ENCODE data around the gene IST1.
A peak's percentile ranks its signal among the peaks of the same experiment; 100 is the strongest.
"Not testable (repeated sequence)": the region's sequence is repeated elsewhere in the genome, so short reads cannot be mapped to it uniquely, and the experiment has no call there.

IST1 gene

DNA sequence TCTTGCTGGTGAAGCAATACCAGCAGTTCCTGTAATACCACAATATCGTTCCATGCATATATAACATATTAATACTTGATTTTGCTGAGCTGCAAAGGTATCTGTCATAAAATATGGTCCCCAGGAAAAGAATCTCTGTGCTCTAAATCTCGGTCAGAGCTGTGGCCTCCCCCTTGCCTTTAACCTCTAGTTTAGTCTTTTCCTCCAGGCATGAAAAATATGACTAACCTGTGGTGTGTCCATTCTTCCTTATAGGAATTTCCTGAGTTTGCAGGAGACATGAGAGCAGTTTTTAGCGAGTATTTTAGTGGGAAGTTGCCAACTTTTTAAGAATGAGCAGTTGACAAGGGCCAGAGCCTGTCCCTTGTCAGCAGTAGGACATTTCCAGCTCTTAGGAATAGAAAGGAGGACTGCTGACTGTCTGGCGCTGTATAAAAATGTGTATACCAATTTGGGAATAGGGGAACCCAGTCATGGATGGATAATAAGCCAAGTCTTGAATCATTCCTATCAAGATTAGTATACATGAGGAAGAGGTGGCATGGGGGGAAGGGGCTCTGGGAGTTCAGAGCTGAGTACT is 40.9 kb upstream of the IST1 start:
- Histone ChIP-seq H3K4me3 (ENCODE audit: low read length in 2 of 2) (no peak overlapping the region), H3K36me3 (ENCODE audit: control insufficient read depth in 2 of 2, insufficient read depth in 2 of 2, low read length in 2 of 2) (peaks cover 45 to 53% of the 10 kb centered on the region in 2 donors), H3K27ac (ENCODE audit: low read depth in 2 of 2, low read length in 2 of 2) (peak overlapping the region in 1 of 2 donors; percentile 38), H3K4me1 (ENCODE audit: control insufficient read depth in 2 of 2, insufficient read depth in 2 of 2, low read length in 2 of 2) (peaks cover 0 to 3% of the 10 kb centered on the region in 2 donors), H3K9ac (ENCODE audit: low read depth in 1 of 2, low read length in 2 of 2) (no peak overlapping the region), H3K27me3 (ENCODE audit: control insufficient read depth in 2 of 2, insufficient read depth in 2 of 2, low read length in 2 of 2) (no peaks in the 10 kb centered on the region), H3K9me3 (ENCODE audit: control insufficient read depth in 2 of 2, low read length in 2 of 2) (no peaks in the 10 kb centered on the region)

DNA sequence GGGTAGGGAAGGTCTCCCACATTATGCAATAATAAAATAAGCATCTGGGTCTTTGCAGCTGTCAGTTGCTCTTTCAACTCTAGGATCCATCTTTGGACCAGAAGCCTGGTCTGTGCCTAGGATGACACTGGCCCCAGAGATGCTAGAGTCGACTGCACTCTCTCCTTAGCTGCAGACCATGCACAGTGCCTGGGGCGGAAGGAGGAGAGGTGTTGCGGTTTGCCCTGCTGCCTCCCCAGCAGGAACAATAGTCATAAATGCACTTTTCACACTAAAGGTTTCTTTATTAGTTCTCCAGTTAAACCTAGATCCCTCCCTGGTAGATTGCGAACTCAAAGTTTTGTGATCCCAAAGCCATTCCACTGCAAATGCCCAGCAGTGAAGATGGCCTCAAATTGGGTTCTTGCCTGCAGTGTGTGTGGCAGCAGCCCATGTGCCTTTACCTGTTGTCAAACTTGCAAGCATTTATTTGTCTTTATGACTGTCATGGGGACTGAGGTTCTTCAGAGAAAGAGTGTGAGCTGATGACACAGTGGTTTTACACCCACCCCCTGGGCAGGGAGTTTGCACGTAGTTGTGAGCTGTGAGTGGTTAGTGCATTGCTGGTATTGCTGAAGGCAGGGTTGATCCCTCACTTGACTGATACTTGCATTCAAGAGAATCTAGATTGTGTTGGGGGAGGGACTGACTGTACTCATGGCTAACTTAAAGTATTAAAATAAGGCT is 39.2 kb upstream of the IST1 start:
- peaks cover 33 to 51% of the 10 kb centered on the region in 2 donors for H3K36me3 ChIP-seq (ENCODE audit: control insufficient read depth in 2 of 2, insufficient read depth in 2 of 2, low read length in 2 of 2)
- H3K4me3 ChIP-seq (ENCODE audit: low read length in 2 of 2) = no peak overlapping the region
- H3K9ac ChIP-seq (ENCODE audit: low read depth in 1 of 2, low read length in 2 of 2) = no peak overlapping the region
- no peaks in the 10 kb centered on the region for H3K27me3 ChIP-seq (ENCODE audit: control insufficient read depth in 2 of 2, insufficient read depth in 2 of 2, low read length in 2 of 2)
- H3K4me1 ChIP-seq (ENCODE audit: control insufficient read depth in 2 of 2, insufficient read depth in 2 of 2, low read length in 2 of 2) = peaks cover 0 to 3% of the 10 kb centered on the region in 2 donors
- no peaks in the 10 kb centered on the region for H3K9me3 ChIP-seq (ENCODE audit: control insufficient read depth in 2 of 2, low read length in 2 of 2)
- no peak overlapping the region for H3K27ac ChIP-seq (ENCODE audit: low read depth in 2 of 2, low read length in 2 of 2)

DNA sequence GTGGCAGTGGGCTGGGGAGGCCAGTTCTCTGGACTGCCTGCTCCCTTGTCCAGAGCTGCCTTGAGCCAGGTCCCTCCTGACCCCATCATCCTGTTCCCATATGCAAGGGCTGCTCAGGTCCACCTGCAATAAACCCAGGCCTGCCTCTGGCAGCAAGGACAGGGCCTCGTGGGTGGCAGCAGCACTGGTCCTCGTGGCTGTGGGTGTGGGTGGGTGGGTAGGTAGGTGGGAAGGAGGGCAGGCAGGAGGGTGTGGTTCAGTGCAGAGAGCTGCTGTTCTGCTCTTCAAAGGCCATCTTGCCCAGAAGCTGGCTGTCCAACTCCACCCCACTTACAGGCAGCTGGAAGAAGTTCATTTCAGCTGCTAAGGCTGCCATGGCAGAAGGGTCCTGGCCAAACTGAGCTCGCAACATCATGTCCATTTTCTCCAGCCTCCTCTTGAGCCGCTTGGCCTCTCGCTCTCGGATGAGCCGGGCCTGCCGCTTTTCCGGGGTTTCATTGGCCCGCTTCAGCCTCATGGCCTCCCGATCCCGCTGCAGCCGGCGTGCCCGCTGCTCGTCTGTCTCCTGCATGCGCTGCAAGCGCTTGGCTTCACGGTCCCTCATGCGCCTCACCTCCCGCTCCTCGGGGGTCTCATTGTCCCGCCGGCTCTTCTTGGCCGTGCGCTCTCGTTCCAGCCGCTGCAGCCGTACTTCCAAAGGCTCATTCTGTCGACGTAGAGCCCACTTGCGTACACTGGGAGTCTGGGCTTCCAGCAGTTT is 35.4 kb upstream of the IST1 start:
- H3K4me1 ChIP-seq (ENCODE audit: control insufficient read depth in 2 of 2, insufficient read depth in 2 of 2, low read length in 2 of 2) = no peaks in the 10 kb centered on the region
- no peak overlapping the region for H3K9ac ChIP-seq (ENCODE audit: low read depth in 1 of 2, low read length in 2 of 2)
- H3K27me3 ChIP-seq (ENCODE audit: control insufficient read depth in 2 of 2, insufficient read depth in 2 of 2, low read length in 2 of 2) = no peaks in the 10 kb centered on the region
- no peak overlapping the region for H3K4me3 ChIP-seq (ENCODE audit: low read length in 2 of 2)
- peaks cover 29 to 48% of the 10 kb centered on the region in 2 donors for H3K36me3 ChIP-seq (ENCODE audit: control insufficient read depth in 2 of 2, insufficient read depth in 2 of 2, low read length in 2 of 2)
- no peak overlapping the region for H3K27ac ChIP-seq (ENCODE audit: low read depth in 2 of 2, low read length in 2 of 2)
- no peaks in the 10 kb centered on the region for H3K9me3 ChIP-seq (ENCODE audit: control insufficient read depth in 2 of 2, low read length in 2 of 2)

DNA sequence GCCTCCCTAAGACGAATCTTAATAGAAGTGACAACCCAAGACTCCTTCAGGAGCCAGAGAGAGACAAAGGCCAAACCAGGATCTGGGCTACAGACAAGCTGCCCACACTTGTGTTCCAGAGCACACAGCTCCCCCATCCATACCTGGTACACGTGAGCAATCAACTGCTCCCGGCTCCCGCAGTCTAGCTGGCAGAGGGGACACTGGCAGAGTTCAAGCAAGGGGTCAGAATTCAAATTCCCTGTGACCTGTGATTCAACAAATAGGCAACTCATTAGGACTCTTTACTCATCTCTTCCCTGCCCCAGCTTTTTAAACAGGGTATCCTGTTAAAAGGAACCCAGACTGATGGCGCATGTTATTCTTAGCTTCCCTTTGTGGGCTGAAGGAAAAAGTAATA is 31.3 kb upstream of the IST1 start:
- peaks cover 27 to 46% of the 10 kb centered on the region in 2 donors for H3K36me3 ChIP-seq (ENCODE audit: control insufficient read depth in 2 of 2, insufficient read depth in 2 of 2, low read length in 2 of 2)
- H3K27me3 ChIP-seq (ENCODE audit: control insufficient read depth in 2 of 2, insufficient read depth in 2 of 2, low read length in 2 of 2) = no peaks in the 10 kb centered on the region
- no peak overlapping the region for H3K27ac ChIP-seq (ENCODE audit: low read depth in 2 of 2, low read length in 2 of 2)
- no peaks in the 10 kb centered on the region for H3K4me1 ChIP-seq (ENCODE audit: control insufficient read depth in 2 of 2, insufficient read depth in 2 of 2, low read length in 2 of 2)
- H3K9ac ChIP-seq (ENCODE audit: low read depth in 1 of 2, low read length in 2 of 2) = no peak overlapping the region
- H3K4me3 ChIP-seq (ENCODE audit: low read length in 2 of 2) = no peak overlapping the region
- H3K9me3 ChIP-seq (ENCODE audit: control insufficient read depth in 2 of 2, low read length in 2 of 2) = no peaks in the 10 kb centered on the region

DNA sequence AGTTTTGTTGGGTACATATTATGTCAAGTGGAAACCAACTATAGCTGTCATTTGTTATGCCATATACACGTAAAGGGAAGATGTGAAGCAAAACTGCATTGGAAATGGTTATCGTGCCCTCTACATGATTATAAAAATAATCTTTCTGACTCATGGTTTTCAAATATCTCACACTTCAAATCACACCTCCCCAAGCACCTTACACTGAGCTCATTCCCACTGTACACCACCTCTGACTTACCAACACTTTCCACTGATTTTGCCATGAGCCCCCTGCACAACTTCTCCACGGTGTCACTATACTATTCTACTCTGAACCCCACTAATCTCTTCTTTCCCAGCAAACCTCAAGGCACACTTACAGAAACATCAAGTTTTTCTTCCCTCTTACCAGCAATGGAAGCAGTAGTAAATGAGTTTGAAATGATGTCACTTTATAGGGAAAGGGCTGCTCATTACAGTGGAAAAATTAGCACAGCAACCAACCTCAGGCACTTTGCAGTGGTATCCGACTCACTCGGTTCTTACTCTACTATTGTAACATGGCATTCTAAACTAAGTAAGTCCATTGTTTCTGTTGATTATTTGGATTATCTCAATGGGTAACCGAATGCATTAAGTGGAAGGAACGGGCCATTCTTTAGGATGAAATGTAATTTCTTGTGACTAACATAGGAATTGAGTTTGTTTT is 30.0 kb upstream of the IST1 start:
- Histone ChIP-seq H3K9ac (ENCODE audit: low read depth in 1 of 2, low read length in 2 of 2) (no peak overlapping the region), H3K36me3 (ENCODE audit: control insufficient read depth in 2 of 2, insufficient read depth in 2 of 2, low read length in 2 of 2) (peaks cover 22 to 33% of the 10 kb centered on the region in 2 donors), H3K4me1 (ENCODE audit: control insufficient read depth in 2 of 2, insufficient read depth in 2 of 2, low read length in 2 of 2) (no peaks in the 10 kb centered on the region), H3K27me3 (ENCODE audit: control insufficient read depth in 2 of 2, insufficient read depth in 2 of 2, low read length in 2 of 2) (no peaks in the 10 kb centered on the region), H3K27ac (ENCODE audit: low read depth in 2 of 2, low read length in 2 of 2) (no peak overlapping the region), H3K4me3 (ENCODE audit: low read length in 2 of 2) (no peak overlapping the region), H3K9me3 (ENCODE audit: control insufficient read depth in 2 of 2, low read length in 2 of 2) (no peaks in the 10 kb centered on the region)

- H3K4me3 ChIP-seq (ENCODE audit: low read length in 2 of 2); H3K9ac ChIP-seq (ENCODE audit: low read depth in 1 of 2, low read length in 2 of 2); H3K27me3 ChIP-seq (ENCODE audit: control insufficient read depth in 2 of 2, insufficient read depth in 2 of 2, low read length in 2 of 2); H3K4me1 ChIP-seq (ENCODE audit: control insufficient read depth in 2 of 2, insufficient read depth in 2 of 2, low read length in 2 of 2); H3K27ac ChIP-seq (ENCODE audit: low read depth in 2 of 2, low read length in 2 of 2); H3K9me3 ChIP-seq (ENCODE audit: control insufficient read depth in 2 of 2, low read length in 2 of 2): not testable (repeated sequence)
- peaks cover 15 to 22% of the 10 kb centered on the region in 2 donors for H3K36me3 ChIP-seq (ENCODE audit: control insufficient read depth in 2 of 2, insufficient read depth in 2 of 2, low read length in 2 of 2)
These were observed 28.2 kb upstream of the IST1 start for GRCh38 chr16:71867175-71867574.

- Histone ChIP-seq H3K9me3 (ENCODE audit: control insufficient read depth in 2 of 2, low read length in 2 of 2) (no peaks in the 10 kb centered on the region), H3K4me1 (ENCODE audit: control insufficient read depth in 2 of 2, insufficient read depth in 2 of 2, low read length in 2 of 2) (no peaks in the 10 kb centered on the region), H3K36me3 (ENCODE audit: control insufficient read depth in 2 of 2, insufficient read depth in 2 of 2, low read length in 2 of 2) (peaks cover 11 to 22% of the 10 kb centered on the region in 2 donors), H3K4me3 (ENCODE audit: low read length in 2 of 2) (no peak overlapping the region), H3K27me3 (ENCODE audit: control insufficient read depth in 2 of 2, insufficient read depth in 2 of 2, low read length in 2 of 2) (no peaks in the 10 kb centered on the region), H3K27ac (ENCODE audit: low read depth in 2 of 2, low read length in 2 of 2) (no peak overlapping the region), H3K9ac (ENCODE audit: low read depth in 1 of 2, low read length in 2 of 2) (no peak overlapping the region)
These were observed 27.4 kb upstream of the IST1 start for GRCh38 chr16:71867939-71868338.

- no peaks in the 10 kb centered on the region for H3K4me1 ChIP-seq (ENCODE audit: control insufficient read depth in 2 of 2, insufficient read depth in 2 of 2, low read length in 2 of 2)
- H3K4me3 ChIP-seq (ENCODE audit: low read length in 2 of 2) = no peak overlapping the region
- H3K27ac ChIP-seq (ENCODE audit: low read depth in 2 of 2, low read length in 2 of 2) = no peak overlapping the region
- H3K36me3 ChIP-seq (ENCODE audit: control insufficient read depth in 2 of 2, insufficient read depth in 2 of 2, low read length in 2 of 2) = peaks cover 11 to 17% of the 10 kb centered on the region in 2 donors
- no peaks in the 10 kb centered on the region for H3K27me3 ChIP-seq (ENCODE audit: control insufficient read depth in 2 of 2, insufficient read depth in 2 of 2, low read length in 2 of 2)
- H3K9me3 ChIP-seq (ENCODE audit: control insufficient read depth in 2 of 2, low read length in 2 of 2) = no peaks in the 10 kb centered on the region
- no peak overlapping the region for H3K9ac ChIP-seq (ENCODE audit: low read depth in 1 of 2, low read length in 2 of 2)
These were observed 26.2 kb upstream of the IST1 start for GRCh38 chr16:71869089-71869488.

DNA sequence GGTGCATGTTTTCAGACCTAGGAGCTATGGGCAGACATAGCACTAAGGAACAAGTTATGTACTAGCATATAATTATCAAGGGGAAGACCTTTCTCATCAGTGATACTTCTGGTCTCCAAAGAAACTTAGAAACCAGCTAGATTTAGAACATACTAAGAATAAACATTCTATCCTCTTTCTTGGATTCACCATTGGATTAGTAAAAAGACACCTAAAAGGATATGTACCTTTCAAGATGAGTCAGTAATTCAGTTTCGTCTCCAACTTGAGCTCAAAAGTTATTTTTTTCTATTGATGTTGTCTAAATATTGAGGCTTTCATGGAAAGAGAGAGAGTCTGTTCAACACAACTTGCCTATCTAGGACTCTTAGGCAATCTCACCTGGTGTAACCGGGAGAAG is 24.5 kb upstream of the IST1 start:
- H3K4me3 ChIP-seq (ENCODE audit: low read length in 2 of 2) = no peak overlapping the region
- H3K27ac ChIP-seq (ENCODE audit: low read depth in 2 of 2, low read length in 2 of 2) = no peak overlapping the region
- no peaks in the 10 kb centered on the region for H3K9me3 ChIP-seq (ENCODE audit: control insufficient read depth in 2 of 2, low read length in 2 of 2)
- H3K4me1 ChIP-seq (ENCODE audit: control insufficient read depth in 2 of 2, insufficient read depth in 2 of 2, low read length in 2 of 2) = no peaks in the 10 kb centered on the region
- H3K36me3 ChIP-seq (ENCODE audit: control insufficient read depth in 2 of 2, insufficient read depth in 2 of 2, low read length in 2 of 2) = peaks cover 3 to 9% of the 10 kb centered on the region in 2 donors
- H3K9ac ChIP-seq (ENCODE audit: low read depth in 1 of 2, low read length in 2 of 2) = no peak overlapping the region
- H3K27me3 ChIP-seq (ENCODE audit: control insufficient read depth in 2 of 2, insufficient read depth in 2 of 2, low read length in 2 of 2) = no peaks in the 10 kb centered on the region

DNA sequence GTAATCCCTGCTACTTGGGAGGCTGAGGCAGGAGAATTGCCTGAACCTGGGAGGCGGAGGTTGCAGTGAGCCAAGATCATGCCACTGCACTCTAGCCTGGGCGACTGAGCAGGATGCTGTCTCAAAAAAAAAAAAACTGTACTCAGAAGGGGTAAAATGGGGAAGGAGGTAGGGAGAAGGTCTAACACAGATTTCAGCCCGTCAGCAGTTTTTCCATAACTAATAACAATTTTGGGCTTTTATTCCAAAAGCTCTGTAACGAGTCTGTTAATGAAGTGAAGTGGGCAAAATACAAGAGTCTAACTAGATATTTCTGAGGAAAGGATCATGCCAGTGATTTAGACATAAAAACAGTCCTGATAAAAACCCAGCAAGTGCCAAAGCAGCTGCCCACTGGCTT is 22.1 kb upstream of the IST1 start:
- Histone ChIP-seq H3K36me3 (ENCODE audit: control insufficient read depth in 2 of 2, insufficient read depth in 2 of 2, low read length in 2 of 2) (peaks cover 0 to 8% of the 10 kb centered on the region in 2 donors), H3K4me3 (ENCODE audit: low read length in 2 of 2) (no peak overlapping the region), H3K27ac (ENCODE audit: low read depth in 2 of 2, low read length in 2 of 2) (no peak overlapping the region), H3K27me3 (ENCODE audit: control insufficient read depth in 2 of 2, insufficient read depth in 2 of 2, low read length in 2 of 2) (no peaks in the 10 kb centered on the region), H3K9me3 (ENCODE audit: control insufficient read depth in 2 of 2, low read length in 2 of 2) (no peaks in the 10 kb centered on the region), H3K4me1 (ENCODE audit: control insufficient read depth in 2 of 2, insufficient read depth in 2 of 2, low read length in 2 of 2) (no peaks in the 10 kb centered on the region), H3K9ac (ENCODE audit: low read depth in 1 of 2, low read length in 2 of 2) (no peak overlapping the region)

All from mucosa of rectum (tissue), 2 donors.